Stimulated activated CD8-positive, alpha-beta memory T cell treated with anti-CD3 and anti-CD28 coated beads, Interleukin-12 subunit alpha, Interleukin-12 subunit beta, amount 100 ng/mL, for 24 hours (primary cell): Measurements from ENCODE around the gene TM7SF2.
A peak's percentile ranks its signal among the peaks of the same experiment; 100 is the strongest.
"Not testable (repeated sequence)": the region's sequence is repeated elsewhere in the genome, so short reads cannot be mapped to it uniquely, and the experiment has no call there.

ENCODE experiments used
- DNase-seq: peaks from one replicate; pipeline ENCODE4 v3.0.0-alpha.2; 2020; ENCODE audit errors: extremely low read depth

The TM7SF2 gene

GRCh38 chr11:65114538-65115171 lies 3.0 kb downstream of the TM7SF2 start:
- no peak for DNase-seq

GRCh38 chr11:65115361-65116082 lies 3.9 kb downstream of the TM7SF2 start:
- DNase-seq, result no peak

GRCh38 chr11:65116370-65117205 lies 4.9 kb downstream of the TM7SF2 start:
- no peak for DNase-seq

GRCh38 chr11:65117206-65118096 lies 5.8 kb downstream of the TM7SF2 start, which contains the start of gene ZNHIT2:
TSS of gene ZNHIT2 (minus strand) at chr11:65117701. CDS start at chr11:65117653, 48 bp downstream.
- peak; percentile 100 for DNase-seq

GRCh38 chr11:65118097-65118837 lies 6.6 kb downstream of the TM7SF2 start:
- no peak for DNase-seq

- DNase-seq, result not testable (repeated sequence)
Observed at GRCh38 chr11:65118891-65119669, 7.4 kb downstream of the TM7SF2 start.

GRCh38 chr11:65119670-65119995 lies 8.0 kb downstream of the TM7SF2 start:
- no peak for DNase-seq

GRCh38 chr11:65120831-65121230 lies 9.2 kb downstream of the TM7SF2 start:
- DNase-seq, result no peak

- DNase-seq, result no peak
Observed at GRCh38 chr11:65121447-65121864, 9.8 kb downstream of the TM7SF2 start.

- DNase-seq, result peak; percentile 97
Observed at GRCh38 chr11:65121865-65122696, 10.4 kb downstream of the TM7SF2 start, which contains the start of the genes FAU and MRPL49. TSS of gene FAU (minus strand) at chr11:65122134. CDS start at chr11:65121813, 321 bp downstream. TSS of gene MRPL49 (plus strand) at chr11:65122321. CDS start at chr11:65122347, 26 bp downstream.

- no peak for DNase-seq
Observed at GRCh38 chr11:65124480-65125196, 13.0 kb downstream of the TM7SF2 start.

GRCh38 chr11:65125197-65126056 lies 13.8 kb downstream of the TM7SF2 start:
- no peak for DNase-seq

GRCh38 chr11:65126624-65127274 lies 15.1 kb downstream of the TM7SF2 start:
- DNase-seq, result no peak

GRCh38 chr11:65127473-65128181 lies 16.0 kb downstream of the TM7SF2 start:
- DNase-seq, result no peak

GRCh38 chr11:65128182-65129145 lies 16.8 kb downstream of the TM7SF2 start:
- DNase-seq, result no peak
